Dendritic cell treated with granulocyte-macrophage colony-stimulating factor and Interleukin-4, amounts not matched to agents 40 ng/mL and 50 ng/mL, for 4 days (primary cell): ENCODE results near the gene CCNY.

Experiments
- H3K27ac Mint-ChIP-seq: one replicate; pipeline ENCODE4 v1.8.0; 2022; ENCODE audit warnings: mild to moderate bottlenecking, mixed read lengths
- H3K27me3 Mint-ChIP-seq: one replicate; pipeline ENCODE4 v1.8.0; 2022; ENCODE audit warnings: mild to moderate bottlenecking, mixed read lengths
- H3K36me3 Mint-ChIP-seq: one replicate; pipeline ENCODE4 v1.8.0; 2022; ENCODE audit warnings: low read depth, mixed read lengths
- H3K4me1 Mint-ChIP-seq: one replicate; pipeline ENCODE4 v1.8.0; 2022; ENCODE audit warnings: low read depth, mixed read lengths
- H3K4me3 Mint-ChIP-seq: one replicate; pipeline ENCODE4 v1.8.0; 2022; ENCODE audit warnings: mild to moderate bottlenecking, moderate library complexity, mixed read lengths
- H3K9me3 Mint-ChIP-seq: one replicate; pipeline ENCODE4 v1.8.0; 2022; ENCODE audit warnings: mixed read lengths
- intact Hi-C: fragments of 100-400 bp; cut with micrococcal nuclease; formaldehyde crosslinking; loops from one replicate; pipeline ENCODE4 v1.15.0; 2022

Gene CCNY

GRCh38 chr10:35598379-35598778 lies 262.1 kb downstream of the CCNY start:
- intact Hi-C loops: no loop called here
- H3K9me3 Mint-ChIP-seq: peaks cover 19% of the 10 kb centered on the region

DNA sequence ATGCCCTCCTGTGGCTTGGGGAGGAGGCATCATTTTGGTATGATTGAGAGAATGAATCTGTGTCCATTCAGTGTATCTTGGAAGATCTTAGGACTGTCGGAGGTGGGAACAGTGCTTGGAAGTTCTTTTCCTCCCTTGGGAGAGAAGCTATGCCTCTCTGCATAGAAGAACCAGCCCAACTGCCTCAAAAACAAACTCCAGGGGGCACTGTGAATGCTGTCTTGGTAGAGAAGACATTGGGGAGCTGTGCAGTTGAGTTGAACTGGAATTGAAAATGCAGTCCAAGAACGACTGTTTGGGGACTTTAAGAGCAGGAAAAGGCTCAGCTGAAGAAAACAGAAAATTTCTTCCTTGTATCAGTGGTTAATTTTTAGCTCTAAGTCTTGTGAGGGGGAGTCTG lies 263.9 kb downstream of the CCNY start:
- no peaks in the 10 kb centered on the region for H3K4me1 Mint-ChIP-seq
- H3K9me3 Mint-ChIP-seq: peaks cover 7% of the 10 kb centered on the region
- intact Hi-C loops: no loop called here
- no peak overlapping the region for H3K27ac Mint-ChIP-seq
- no peaks in the 10 kb centered on the region for H3K36me3 Mint-ChIP-seq
- H3K4me3 Mint-ChIP-seq: no peak overlapping the region
- peaks cover 17% of the 10 kb centered on the region for H3K27me3 Mint-ChIP-seq

More at GRCh38 chr10:35598379-35598778, 262.1 kb downstream of the CCNY start:
- H3K4me3 Mint-ChIP-seq: no peak overlapping the region
- no peaks in the 10 kb centered on the region for H3K4me1 Mint-ChIP-seq
- peaks cover 10% of the 10 kb centered on the region for H3K27me3 Mint-ChIP-seq
- H3K36me3 Mint-ChIP-seq: no peaks in the 10 kb centered on the region
- no peak overlapping the region for H3K27ac Mint-ChIP-seq

GRCh38 chr10:35605191-35605590 lies 268.9 kb downstream of the CCNY start, which contains the start of gene GJD4:
Gene GJD4 (plus strand): TSS chr10:35605341. CDS start chr10:35605568, 227 bp downstream.
- H3K27me3 Mint-ChIP-seq: peaks cover 51% of the 10 kb centered on the region
- no peak within 1 kb of the TSS for H3K27ac Mint-ChIP-seq
- H3K9me3 Mint-ChIP-seq: no peaks in the 10 kb centered on the region
- intact Hi-C loops: no loop called here
- peaks cover 9% of the 10 kb centered on the region for H3K4me1 Mint-ChIP-seq
- H3K4me3 Mint-ChIP-seq: no peak within 1 kb of the TSS
- no peaks in the 10 kb centered on the region for H3K36me3 Mint-ChIP-seq

- H3K9me3 Mint-ChIP-seq: no peaks in the 10 kb centered on the region
- peaks cover 9% of the 10 kb centered on the region for H3K4me1 Mint-ChIP-seq
- no peak overlapping the region for H3K4me3 Mint-ChIP-seq
- intact Hi-C loops: no loop called here
- H3K27ac Mint-ChIP-seq: no peak overlapping the region
- no peaks in the 10 kb centered on the region for H3K36me3 Mint-ChIP-seq
- H3K27me3 Mint-ChIP-seq: peaks cover 53% of the 10 kb centered on the region
Observed at GRCh38 chr10:35606430-35606829, 270.1 kb downstream of the CCNY start.

GRCh38 chr10:35607475-35608327 lies 271.4 kb downstream of the CCNY start:
- H3K4me3 Mint-ChIP-seq: peak overlapping the region; percentile 70
- H3K27ac Mint-ChIP-seq: no peak overlapping the region
- H3K4me1 Mint-ChIP-seq: peaks cover 9% of the 10 kb centered on the region
- H3K36me3 Mint-ChIP-seq: no peaks in the 10 kb centered on the region
- H3K9me3 Mint-ChIP-seq: no peaks in the 10 kb centered on the region
- intact Hi-C loops: no loop called here
- H3K27me3 Mint-ChIP-seq: peaks cover 56% of the 10 kb centered on the region

GRCh38 chr10:35608328-35608672 lies 272.0 kb downstream of the CCNY start:
- Mint-ChIP-seq H3K9me3 (no peaks in the 10 kb centered on the region), H3K27me3 (peaks cover 59% of the 10 kb centered on the region), H3K27ac (no peak overlapping the region), H3K4me1 (peaks cover 9% of the 10 kb centered on the region), H3K4me3 (no peak overlapping the region), H3K36me3 (no peaks in the 10 kb centered on the region)
- intact Hi-C loops: no loop called here

DNA sequence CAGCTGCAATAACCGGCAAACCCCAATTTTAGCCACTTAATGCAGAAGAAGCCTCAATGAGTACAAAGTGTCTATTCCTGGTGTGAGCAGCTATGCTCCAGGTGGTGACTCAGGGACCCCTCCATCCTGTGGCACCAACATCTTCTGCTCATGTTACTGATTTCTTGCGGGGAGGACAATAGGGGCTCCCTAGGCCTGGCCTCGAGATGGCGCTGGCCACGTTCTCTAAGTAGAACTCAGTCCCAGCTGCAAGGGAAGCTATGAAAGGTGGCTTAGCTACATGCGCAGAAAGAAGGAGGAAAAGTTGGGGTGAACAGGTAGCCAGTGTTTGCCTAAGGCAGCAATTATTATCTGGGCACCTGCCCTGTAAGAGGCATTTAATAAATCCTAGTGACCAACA lies 275.4 kb downstream of the CCNY start:
- Mint-ChIP-seq H3K27ac (no peak overlapping the region), H3K4me3 (no peak overlapping the region), H3K9me3 (no peaks in the 10 kb centered on the region), H3K36me3 (no peaks in the 10 kb centered on the region), H3K4me1 (peaks cover 9% of the 10 kb centered on the region), H3K27me3 (peaks cover 48% of the 10 kb centered on the region)
- intact Hi-C loops: no loop called here

DNA sequence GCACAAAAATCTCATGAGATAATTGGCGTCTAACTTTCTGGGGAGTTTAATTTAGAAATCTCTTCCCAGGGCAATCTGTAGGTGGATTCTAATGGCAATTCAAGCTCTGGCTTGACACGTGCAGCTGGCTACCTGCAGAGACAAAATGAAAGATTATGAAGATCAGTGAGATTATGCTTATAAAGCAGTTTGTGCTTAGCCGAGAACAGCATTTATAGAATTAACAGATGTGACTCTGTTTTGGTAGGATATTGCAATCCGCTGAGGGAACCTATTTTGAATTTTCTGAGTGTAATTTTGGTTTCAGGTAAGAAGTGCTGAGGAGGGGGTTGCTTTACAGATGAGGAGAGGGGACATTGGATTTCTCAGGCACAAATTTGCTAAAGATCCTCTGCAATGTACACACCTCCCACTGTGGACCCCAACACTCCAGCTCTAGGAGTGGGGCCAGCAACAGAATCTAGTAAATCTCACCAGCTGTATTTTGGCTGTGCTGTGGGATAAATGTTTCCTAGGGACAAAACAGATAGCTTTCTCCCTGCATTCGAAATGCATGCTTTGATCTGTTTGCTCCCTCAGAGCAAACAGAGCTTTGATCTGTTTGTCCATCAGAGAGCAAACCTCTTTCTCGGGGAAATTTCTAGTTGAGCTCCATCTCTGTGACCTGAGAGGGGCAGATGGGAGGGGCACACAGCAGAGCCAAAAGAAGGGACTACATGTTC lies 276.2 kb downstream of the CCNY start:
- no peak overlapping the region for H3K4me3 Mint-ChIP-seq
- no peaks in the 10 kb centered on the region for H3K36me3 Mint-ChIP-seq
- H3K27me3 Mint-ChIP-seq: peaks cover 41% of the 10 kb centered on the region
- peaks cover 6% of the 10 kb centered on the region for H3K4me1 Mint-ChIP-seq
- intact Hi-C loops: no loop called here
- no peak overlapping the region for H3K27ac Mint-ChIP-seq
- no peaks in the 10 kb centered on the region for H3K9me3 Mint-ChIP-seq

GRCh38 chr10:35613107-35613440 lies 276.8 kb downstream of the CCNY start:
- Mint-ChIP-seq H3K36me3 (no peaks in the 10 kb centered on the region), H3K4me1 (peaks cover under 1% of the 10 kb centered on the region), H3K27ac (no peak overlapping the region), H3K4me3 (no peak overlapping the region), H3K27me3 (peaks cover 36% of the 10 kb centered on the region), H3K9me3 (no peaks in the 10 kb centered on the region)
- intact Hi-C loops: no loop called here

DNA sequence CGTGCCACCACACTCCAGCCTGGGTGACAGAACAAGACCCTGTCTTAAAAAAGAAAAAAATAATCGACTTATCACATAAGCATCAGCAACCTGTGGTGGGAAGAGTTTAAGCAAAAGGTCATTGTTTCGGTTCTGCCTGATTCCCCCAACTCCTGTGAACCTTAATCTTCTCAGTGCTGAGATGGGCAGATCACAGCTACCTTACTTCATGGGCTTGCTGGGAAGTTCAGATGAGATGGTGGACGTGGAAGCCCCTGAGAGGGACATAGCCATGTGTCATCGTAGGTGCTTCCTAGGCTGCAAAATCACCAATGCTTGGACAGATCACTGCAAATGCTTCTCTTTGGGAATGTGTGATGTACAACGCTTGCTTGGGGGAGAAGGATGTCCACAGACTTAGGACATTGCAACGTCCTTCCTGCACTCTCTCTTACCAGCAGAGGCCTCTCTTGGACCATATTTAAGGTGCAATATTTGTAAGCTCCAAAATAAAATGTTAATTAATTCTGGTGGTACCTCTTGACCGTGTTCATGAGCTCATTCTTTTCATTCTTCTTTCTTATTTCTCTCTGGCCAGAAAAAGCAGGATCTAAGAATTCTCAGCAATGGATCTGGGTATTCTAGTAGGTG lies 277.4 kb downstream of the CCNY start:
- no peaks in the 10 kb centered on the region for H3K9me3 Mint-ChIP-seq
- H3K36me3 Mint-ChIP-seq: no peaks in the 10 kb centered on the region
- H3K27me3 Mint-ChIP-seq: peaks cover 31% of the 10 kb centered on the region
- no peaks in the 10 kb centered on the region for H3K4me1 Mint-ChIP-seq
- H3K4me3 Mint-ChIP-seq: no peak overlapping the region
- intact Hi-C loops: no loop called here
- no peak overlapping the region for H3K27ac Mint-ChIP-seq

DNA sequence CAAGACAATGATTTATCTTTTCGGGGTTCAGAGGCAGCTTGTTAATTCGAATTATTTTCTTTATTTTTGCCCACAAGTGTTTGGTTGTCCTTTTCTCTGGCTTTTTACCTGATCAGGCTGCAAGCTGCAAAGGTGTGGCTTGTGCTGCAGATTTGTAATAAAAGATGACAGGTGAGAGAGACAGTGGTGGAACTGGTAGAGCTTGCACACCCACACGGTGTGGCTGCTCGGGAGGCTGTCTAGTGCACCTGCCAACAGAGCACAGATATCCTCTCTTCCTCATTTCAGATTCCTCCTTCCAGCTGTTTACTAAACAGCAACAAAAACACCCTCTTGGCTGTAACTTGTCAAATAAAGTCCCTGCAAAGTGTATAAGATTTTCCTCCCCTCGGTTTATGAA lies 278.0 kb downstream of the CCNY start:
- Mint-ChIP-seq H3K4me1 (no peaks in the 10 kb centered on the region), H3K27ac (no peak overlapping the region), H3K4me3 (no peak overlapping the region), H3K9me3 (no peaks in the 10 kb centered on the region), H3K36me3 (no peaks in the 10 kb centered on the region), H3K27me3 (peaks cover 27% of the 10 kb centered on the region)
- intact Hi-C loops: no loop called here
